Activated naive CD8-positive, alpha-beta T cell treated with anti-CD3 and anti-CD28 coated beads, Interleukin-2, amount 50 U/mL, for 24 hours (primary cell): ENCODE data around the gene U2SURP.
"Not testable (repeated sequence)": the region's sequence is repeated elsewhere in the genome, so short reads cannot be mapped to it uniquely, and the experiment has no call there.

Experiments used
- ATAC-seq: fragments of 150-1000 bp; cut with Tn5 transposase; one replicate; pipeline ENCODE4 v1.10.0; 2021
- DNase-seq: peaks from one replicate; pipeline ENCODE4 v3.0.0; 2021
- H3K27ac Mint-ChIP-seq: one replicate; pipeline ENCODE4 v1.8.0; 2021; ENCODE audit warnings: mild to moderate bottlenecking, mixed read lengths
- H3K27me3 Mint-ChIP-seq: one replicate; pipeline ENCODE4 v1.8.0; 2021; ENCODE audit warnings: mixed read lengths
- H3K36me3 Mint-ChIP-seq: one replicate; pipeline ENCODE4 v1.8.0; 2021; ENCODE audit warnings: low read depth, mixed read lengths
- H3K4me1 Mint-ChIP-seq: one replicate; pipeline ENCODE4 v1.8.0; 2021; ENCODE audit warnings: mixed read lengths
- H3K4me3 Mint-ChIP-seq: one replicate; pipeline ENCODE4 v1.8.0; 2021; ENCODE audit warnings: mild to moderate bottlenecking, moderate library complexity, mixed read lengths
- H3K9me3 Mint-ChIP-seq: one replicate; pipeline ENCODE4 v1.8.0; 2021; ENCODE audit warnings: mixed read lengths

U2SURP gene

GRCh38 chr3:143063018-143063417, 61.6 kb downstream of the U2SURP start:
- no peak overlapping the region for H3K4me3 Mint-ChIP-seq
- peaks cover 18% of the 10 kb centered on the region for H3K4me1 Mint-ChIP-seq
- H3K27ac Mint-ChIP-seq: no peak overlapping the region
- no peak for ATAC-seq
- no peak for DNase-seq
- no peaks in the 10 kb centered on the region for H3K9me3 Mint-ChIP-seq
- peaks cover 25% of the 10 kb centered on the region for H3K36me3 Mint-ChIP-seq
- no peaks in the 10 kb centered on the region for H3K27me3 Mint-ChIP-seq

DNA sequence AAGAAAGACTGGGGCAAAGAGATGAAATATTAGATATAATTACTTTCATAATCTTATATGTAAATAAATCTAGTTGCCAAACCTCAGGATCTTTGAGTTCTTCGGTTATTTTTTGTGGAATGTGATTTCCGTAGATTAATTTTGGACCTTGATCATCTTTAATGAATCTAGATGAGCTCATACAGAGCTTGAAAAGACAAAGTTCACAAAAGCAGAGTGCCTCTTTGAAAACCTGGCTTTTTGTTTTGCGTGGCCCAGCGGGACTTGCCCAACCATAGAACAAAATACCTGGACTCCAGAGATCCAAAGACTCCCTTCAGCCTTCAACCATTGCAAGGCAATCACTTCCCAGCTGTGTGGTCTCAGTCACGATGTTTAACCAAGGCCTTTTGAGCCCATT, 63.4 kb downstream of the U2SURP start:
- no peak for ATAC-seq
- no peak overlapping the region for H3K27ac Mint-ChIP-seq
- no peak for DNase-seq
- H3K4me3 Mint-ChIP-seq: no peak overlapping the region
- no peaks in the 10 kb centered on the region for H3K27me3 Mint-ChIP-seq
- no peaks in the 10 kb centered on the region for H3K9me3 Mint-ChIP-seq
- H3K36me3 Mint-ChIP-seq: peaks cover 14% of the 10 kb centered on the region
- H3K4me1 Mint-ChIP-seq: peaks cover 18% of the 10 kb centered on the region

GRCh38 chr3:143065364-143065763, 64.0 kb downstream of the U2SURP start:
- DNase-seq (no peak), ATAC-seq (peak; percentile 25)
- H3K27ac Mint-ChIP-seq: peak overlapping the region; percentile 2
- H3K4me1 Mint-ChIP-seq: peaks cover 13% of the 10 kb centered on the region
- H3K4me3 Mint-ChIP-seq: no peak overlapping the region
- H3K27me3 Mint-ChIP-seq: no peaks in the 10 kb centered on the region
- peaks cover 13% of the 10 kb centered on the region for H3K36me3 Mint-ChIP-seq
- H3K9me3 Mint-ChIP-seq: no peaks in the 10 kb centered on the region

DNA sequence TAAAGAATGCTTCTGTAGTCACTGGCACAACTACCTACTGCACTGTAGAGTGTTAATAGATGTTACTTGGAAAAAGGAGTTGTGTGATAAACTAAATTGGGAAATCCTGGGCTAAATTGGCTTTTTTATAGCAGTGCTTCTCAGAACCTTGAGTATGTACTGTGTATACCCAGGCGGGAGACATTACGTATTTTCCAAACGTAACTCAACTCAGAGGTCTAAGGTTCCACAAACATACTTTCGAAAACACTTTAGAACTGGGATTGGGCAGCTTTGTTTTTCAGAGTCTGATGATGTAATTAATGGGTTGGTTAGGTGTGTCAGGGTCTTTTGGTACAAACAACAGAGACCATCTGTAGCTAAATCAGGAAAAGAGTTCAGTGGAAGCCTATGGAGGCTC, 64.7 kb downstream of the U2SURP start:
- Mint-ChIP-seq H3K4me1 (peaks cover 6% of the 10 kb centered on the region), H3K27me3 (no peaks in the 10 kb centered on the region), H3K4me3 (no peak overlapping the region), H3K27ac (no peak overlapping the region), H3K9me3 (no peaks in the 10 kb centered on the region), H3K36me3 (peaks cover 10% of the 10 kb centered on the region)
- DNase-seq (no peak), ATAC-seq (no peak)

DNA sequence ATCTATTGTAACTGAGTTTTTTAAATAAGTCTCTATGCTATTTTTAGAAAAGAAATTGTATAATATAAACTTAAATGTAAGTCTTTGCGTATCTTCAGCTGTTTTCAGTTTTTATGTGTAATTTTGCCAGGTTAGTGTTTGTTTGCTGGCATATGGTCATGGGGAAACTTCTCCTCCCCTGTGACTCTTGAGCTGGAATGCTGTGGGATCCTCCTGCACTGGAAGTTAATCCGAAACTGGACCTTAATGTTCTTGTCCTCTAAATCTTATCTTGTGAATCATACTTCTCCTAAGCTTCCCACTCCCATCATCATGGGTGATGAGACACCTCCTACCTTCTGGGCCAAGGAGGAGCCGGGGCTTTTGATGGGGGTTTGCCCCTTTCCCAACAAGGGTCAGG, 65.8 kb downstream of the U2SURP start:
- Mint-ChIP-seq H3K36me3 (peaks cover 3% of the 10 kb centered on the region), H3K27ac (no peak overlapping the region), H3K9me3 (no peaks in the 10 kb centered on the region), H3K4me1 (no peaks in the 10 kb centered on the region), H3K4me3 (no peak overlapping the region), H3K27me3 (no peaks in the 10 kb centered on the region)
- no peak for DNase-seq
- no peak for ATAC-seq

- ATAC-seq (no peak), DNase-seq (no peak)
- no peaks in the 10 kb centered on the region for H3K27me3 Mint-ChIP-seq
- no peaks in the 10 kb centered on the region for H3K9me3 Mint-ChIP-seq
- no peak overlapping the region for H3K4me3 Mint-ChIP-seq
- H3K36me3 Mint-ChIP-seq: no peaks in the 10 kb centered on the region
- no peaks in the 10 kb centered on the region for H3K4me1 Mint-ChIP-seq
- no peak overlapping the region for H3K27ac Mint-ChIP-seq
Observed at GRCh38 chr3:143068059-143068458, 66.7 kb downstream of the U2SURP start.

- Mint-ChIP-seq H3K9me3 (no peaks in the 10 kb centered on the region), H3K27ac (no peak overlapping the region), H3K4me1 (no peaks in the 10 kb centered on the region), H3K27me3 (no peaks in the 10 kb centered on the region), H3K4me3 (no peak overlapping the region), H3K36me3 (no peaks in the 10 kb centered on the region)
- no peak for ATAC-seq
- DNase-seq: no peak
Observed at GRCh38 chr3:143070977-143071551, 69.7 kb downstream of the U2SURP start.

DNA sequence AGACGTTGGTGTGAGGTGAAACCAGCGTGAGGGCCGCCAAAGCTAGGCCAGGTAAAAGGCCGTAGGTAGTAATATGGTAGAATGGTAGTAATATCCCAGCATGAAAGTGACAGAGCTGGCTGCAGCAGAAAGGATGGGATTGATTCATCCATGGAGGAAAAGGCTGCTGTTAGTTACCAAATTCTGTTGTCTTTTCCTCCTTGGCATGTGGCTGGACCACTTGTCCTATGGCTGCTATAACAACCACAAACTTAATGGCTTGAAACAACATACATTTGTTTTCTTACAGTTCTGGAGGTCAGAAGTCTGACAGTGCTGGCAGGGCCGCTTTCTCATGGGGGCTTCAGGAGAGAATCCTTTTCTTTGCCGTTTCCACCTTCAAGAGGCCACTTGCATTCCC, 70.4 kb downstream of the U2SURP start:
- no peaks in the 10 kb centered on the region for H3K9me3 Mint-ChIP-seq
- H3K36me3 Mint-ChIP-seq: no peaks in the 10 kb centered on the region
- no peaks in the 10 kb centered on the region for H3K4me1 Mint-ChIP-seq
- ATAC-seq (no peak), DNase-seq (no peak)
- no peak overlapping the region for H3K27ac Mint-ChIP-seq
- H3K4me3 Mint-ChIP-seq: no peak overlapping the region
- H3K27me3 Mint-ChIP-seq: no peaks in the 10 kb centered on the region

- H3K9me3 Mint-ChIP-seq, H3K4me3 Mint-ChIP-seq, H3K4me1 Mint-ChIP-seq, H3K27me3 Mint-ChIP-seq, H3K27ac Mint-ChIP-seq, H3K36me3 Mint-ChIP-seq, ATAC-seq, DNase-seq: not testable (repeated sequence)
Observed at GRCh38 chr3:143072298-143073020, 71.1 kb downstream of the U2SURP start.

DNA sequence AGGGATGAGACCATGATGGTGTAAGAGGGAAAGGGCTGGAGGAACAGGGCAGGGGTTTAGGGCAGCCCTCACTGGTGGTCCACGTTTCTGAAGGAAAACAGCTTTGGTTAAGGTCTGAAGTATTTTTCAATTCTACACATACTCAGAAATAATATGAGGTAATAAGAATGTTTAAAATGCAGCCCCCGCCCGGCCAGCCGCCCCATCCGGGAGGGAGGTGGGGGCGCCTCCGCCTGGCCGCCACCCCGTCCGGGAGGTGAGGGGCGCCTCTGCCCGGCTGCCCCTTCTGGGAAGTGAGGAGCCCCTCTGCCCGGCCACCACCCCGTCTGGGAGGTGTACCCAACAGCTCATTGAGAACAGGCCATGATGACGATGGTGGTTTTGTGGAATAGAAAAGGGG, 72.2 kb downstream of the U2SURP start:
- not testable (repeated sequence) for ATAC-seq, H3K27ac Mint-ChIP-seq, H3K4me1 Mint-ChIP-seq, H3K27me3 Mint-ChIP-seq, H3K9me3 Mint-ChIP-seq, H3K4me3 Mint-ChIP-seq, H3K36me3 Mint-ChIP-seq, DNase-seq

- not testable (repeated sequence) for H3K9me3 Mint-ChIP-seq, H3K4me3 Mint-ChIP-seq, ATAC-seq, H3K27me3 Mint-ChIP-seq, H3K36me3 Mint-ChIP-seq, DNase-seq, H3K4me1 Mint-ChIP-seq, H3K27ac Mint-ChIP-seq
Observed at GRCh38 chr3:143073983-143074382, 72.6 kb downstream of the U2SURP start.

DNA sequence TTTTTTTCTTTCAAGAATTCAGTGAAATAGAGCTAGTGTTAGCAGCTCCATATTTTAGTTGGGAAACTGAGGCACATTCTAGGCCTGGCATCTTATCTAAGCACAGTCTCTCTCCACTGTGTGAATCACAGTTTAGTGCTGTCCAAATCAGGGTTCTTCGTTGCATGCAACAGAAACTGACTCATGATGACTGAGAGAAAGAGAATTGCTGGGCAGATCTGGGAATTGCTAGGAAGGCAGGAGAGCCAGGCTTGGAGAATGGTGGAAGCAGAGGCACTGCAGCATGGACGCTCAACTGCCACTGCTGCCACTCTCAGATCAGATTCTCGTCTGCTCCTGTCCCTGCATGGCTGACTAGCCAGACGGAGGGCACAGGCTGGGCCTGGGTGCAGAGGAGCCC, 77.5 kb downstream of the U2SURP start:
- Mint-ChIP-seq H3K36me3 (no peaks in the 10 kb centered on the region), H3K9me3 (no peaks in the 10 kb centered on the region), H3K4me3 (no peak overlapping the region), H3K27me3 (peaks cover 2% of the 10 kb centered on the region), H3K4me1 (peaks cover 14% of the 10 kb centered on the region), H3K27ac (no peak overlapping the region)
- no peak for ATAC-seq
- no peak for DNase-seq

DNA sequence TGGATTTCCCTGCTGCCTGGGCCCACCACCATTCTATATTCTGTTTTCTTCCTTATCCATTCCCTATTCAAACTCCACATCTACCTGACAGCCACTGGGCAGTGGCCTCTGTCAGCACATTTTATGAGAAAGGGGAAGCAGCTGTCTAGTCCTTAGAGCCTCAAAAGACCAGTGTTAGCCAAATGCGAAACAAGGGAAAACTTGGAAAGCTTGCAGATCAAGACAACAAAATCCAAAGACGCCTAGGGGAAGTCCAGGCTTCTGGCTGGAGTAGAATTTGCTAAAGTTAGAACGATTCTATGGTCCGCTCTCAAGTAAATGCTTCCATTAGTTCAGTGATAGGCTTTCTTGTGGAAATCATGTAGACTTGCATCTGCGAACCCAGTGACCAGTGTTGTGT, 78.8 kb downstream of the U2SURP start:
- H3K27ac Mint-ChIP-seq: no peak overlapping the region
- no peaks in the 10 kb centered on the region for H3K36me3 Mint-ChIP-seq
- H3K9me3 Mint-ChIP-seq: no peaks in the 10 kb centered on the region

DNA sequence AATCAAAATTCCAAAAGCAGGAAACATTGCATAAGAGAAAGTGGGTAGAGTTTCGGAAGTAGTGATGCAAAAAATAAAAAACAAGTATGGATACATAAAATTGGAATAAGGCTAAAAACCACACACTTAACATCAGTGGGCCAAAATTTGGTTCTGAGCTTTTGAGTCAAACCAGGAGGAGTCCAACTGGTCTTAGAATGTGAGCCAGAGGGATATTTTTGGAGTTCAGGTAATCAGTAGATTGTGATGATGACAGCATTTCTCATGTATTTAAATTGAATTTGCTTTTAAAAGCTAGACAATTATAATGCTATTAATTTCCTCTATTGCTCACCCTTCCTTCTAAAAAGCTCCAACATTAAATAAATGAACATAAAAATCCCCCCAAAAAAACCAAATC, 80.0 kb downstream of the U2SURP start:
- DNase-seq: no peak
- Mint-ChIP-seq H3K27ac (no peak overlapping the region), H3K27me3 (peaks cover 2% of the 10 kb centered on the region), H3K4me1 (peaks cover 14% of the 10 kb centered on the region), H3K9me3 (no peaks in the 10 kb centered on the region), H3K4me3 (no peak overlapping the region), H3K36me3 (no peaks in the 10 kb centered on the region)
- no peak for ATAC-seq

More for the DNA sequence above, 78.8 kb downstream of the U2SURP start:
- Mint-ChIP-seq H3K4me1 (peaks cover 14% of the 10 kb centered on the region), H3K4me3 (no peak overlapping the region), H3K27me3 (peaks cover 2% of the 10 kb centered on the region)
- DNase-seq (no peak), ATAC-seq (no peak)

- Mint-ChIP-seq H3K9me3 (no peaks in the 10 kb centered on the region), H3K36me3 (no peaks in the 10 kb centered on the region), H3K4me3 (no peak overlapping the region), H3K27me3 (peaks cover 2% of the 10 kb centered on the region), H3K4me1 (peaks cover 14% of the 10 kb centered on the region), H3K27ac (no peak overlapping the region)
- ATAC-seq: peak; percentile 38
- no peak for DNase-seq
Observed at GRCh38 chr3:143081844-143082778, 80.7 kb downstream of the U2SURP start.
